Stimulated activated CD8-positive, alpha-beta memory T cell treated with anti-CD3 and anti-CD28 coated beads, Interleukin-15, amount 100 ng/mL, for 48 hours (primary cell): ENCODE measurements around the gene SPPL2C.

Experiments used
- DNase-seq, 2 donors: peaks; one replicate each; pipeline ENCODE4 v3.0.0-alpha.2; 2020; ENCODE audit warnings: low read depth in 2 of 2

The SPPL2C gene

DNA sequence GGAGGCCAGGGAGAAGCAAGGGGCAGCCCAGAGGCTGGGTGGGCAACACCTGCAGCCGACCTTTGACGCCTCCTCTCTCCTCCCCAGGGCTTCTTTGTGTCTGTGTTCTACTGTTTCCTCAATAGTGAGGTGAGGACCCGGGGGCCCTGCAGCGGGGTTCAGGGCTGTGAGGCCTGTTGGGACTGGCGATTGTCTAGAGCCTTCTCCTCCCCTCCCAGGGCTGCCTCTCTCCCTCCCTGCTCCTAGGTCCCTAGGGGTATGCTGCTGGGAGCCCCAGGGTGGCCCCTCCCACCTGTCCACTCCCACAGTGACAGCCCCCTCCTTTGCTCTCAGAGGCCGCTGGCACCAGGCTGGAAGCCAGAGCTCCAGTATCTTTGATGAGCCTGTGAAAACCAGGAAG, 10.8 kb upstream of the SPPL2C start:
- DNase-seq: no peak

DNA sequence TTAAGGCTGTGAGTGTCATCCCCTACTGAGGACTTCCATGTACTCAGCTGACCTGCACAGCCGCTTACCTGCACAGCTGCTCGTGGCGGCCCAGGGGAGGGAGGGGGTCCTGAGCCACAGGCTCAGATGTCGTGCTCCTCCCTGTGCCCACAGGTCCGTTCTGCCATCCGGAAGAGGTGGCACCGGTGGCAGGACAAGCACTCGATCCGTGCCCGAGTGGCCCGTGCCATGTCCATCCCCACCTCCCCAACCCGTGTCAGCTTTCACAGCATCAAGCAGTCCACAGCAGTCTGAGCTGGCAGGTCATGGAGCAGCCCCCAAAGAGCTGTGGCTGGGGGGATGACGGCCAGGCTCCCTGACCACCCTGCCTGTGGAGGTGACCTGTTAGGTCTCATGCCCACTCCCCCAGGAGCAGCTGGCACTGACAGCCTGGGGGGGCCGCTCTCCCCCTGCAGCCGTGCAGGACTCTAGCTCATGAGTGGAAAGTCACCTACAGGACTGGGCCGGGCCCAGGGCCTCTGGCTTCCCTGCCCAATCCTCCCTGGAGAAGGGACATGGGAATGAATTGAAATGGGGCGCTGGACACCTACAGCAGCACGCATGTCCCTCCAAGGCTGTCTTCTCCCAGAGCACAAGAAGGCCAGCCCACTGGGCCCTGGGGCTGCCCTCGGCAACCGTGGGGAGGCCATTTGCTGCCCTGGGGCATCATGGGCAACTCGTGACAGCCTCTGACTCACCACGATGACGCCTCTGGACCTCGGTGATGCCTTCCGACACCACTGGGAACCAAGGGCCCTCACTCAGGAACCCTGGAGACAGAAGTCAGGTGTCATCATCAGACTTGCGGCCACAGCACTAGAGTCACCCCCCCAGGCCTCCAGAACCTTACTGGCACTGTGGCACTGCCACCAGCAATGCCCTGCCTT, 9.9 kb upstream of the SPPL2C start:
- DNase-seq: no peak

DNA sequence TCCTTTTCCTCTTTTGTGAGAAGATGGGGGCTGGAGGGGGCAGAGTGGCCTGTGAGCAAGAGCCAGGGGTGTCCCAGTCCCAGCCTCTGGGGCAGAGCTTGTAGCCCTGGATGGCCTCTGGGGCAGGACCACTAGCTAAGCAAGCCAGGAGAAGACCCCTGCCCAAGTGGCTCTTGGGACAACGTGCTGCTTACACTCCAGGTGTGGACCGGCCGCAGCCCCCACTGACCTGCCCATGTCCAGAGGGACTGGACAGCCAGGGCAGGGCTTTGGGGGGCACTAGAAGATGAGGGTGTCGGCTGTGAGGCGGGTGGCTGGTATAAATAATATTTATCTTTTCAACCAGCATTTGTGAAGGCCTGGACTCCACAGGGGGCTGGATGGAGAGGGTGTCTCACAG, 9.2 kb upstream of the SPPL2C start:
- DNase-seq: no peak

DNA sequence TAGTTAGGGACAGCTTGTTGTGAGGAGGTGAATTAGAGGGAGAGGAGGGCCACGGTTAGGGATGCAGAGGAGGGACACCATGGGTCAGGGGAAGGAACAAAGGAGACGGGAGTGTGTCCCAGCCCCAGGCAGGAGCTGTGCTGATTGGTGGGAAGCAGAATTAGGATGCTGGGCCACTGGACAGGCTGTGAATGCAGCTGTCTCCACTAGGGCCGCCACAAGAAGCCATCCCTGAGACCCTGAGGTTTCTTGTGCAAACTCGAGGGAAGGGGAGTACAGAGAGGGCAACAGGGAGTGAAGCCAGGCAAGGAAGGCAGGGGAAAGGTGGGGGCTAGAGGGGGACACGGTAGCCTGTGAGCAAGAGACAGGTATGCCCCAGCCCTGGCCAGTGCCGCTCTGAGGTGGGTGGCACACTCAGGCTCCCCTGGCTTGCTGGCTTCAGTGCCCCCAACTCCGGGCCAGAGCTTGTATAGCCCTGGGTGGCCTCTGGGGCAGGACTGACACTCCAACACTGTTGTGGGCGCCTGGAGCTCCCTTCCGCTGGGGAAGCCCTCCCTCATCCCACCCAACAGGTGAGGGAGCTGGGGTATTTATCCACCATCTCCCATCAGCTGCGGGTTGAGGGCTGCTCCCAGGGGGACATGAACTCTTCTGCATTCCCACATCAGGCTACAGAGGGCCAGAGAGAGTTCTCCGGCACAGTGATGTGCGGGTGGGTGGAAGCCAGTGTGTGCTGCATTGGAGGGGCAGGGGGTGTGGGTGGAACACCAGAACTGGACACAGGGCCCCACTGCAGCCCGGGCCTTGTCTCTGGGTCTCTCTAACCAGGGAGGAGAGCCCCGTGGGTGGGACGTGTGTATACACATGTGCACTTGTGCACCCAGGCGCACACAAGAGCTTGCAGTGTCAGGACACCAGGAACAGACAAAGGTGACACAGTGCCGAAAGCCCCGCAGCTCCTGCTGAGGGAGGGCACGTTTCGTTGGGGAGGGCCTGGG, 8.3 kb upstream of the SPPL2C start:
- no peak for DNase-seq

DNA sequence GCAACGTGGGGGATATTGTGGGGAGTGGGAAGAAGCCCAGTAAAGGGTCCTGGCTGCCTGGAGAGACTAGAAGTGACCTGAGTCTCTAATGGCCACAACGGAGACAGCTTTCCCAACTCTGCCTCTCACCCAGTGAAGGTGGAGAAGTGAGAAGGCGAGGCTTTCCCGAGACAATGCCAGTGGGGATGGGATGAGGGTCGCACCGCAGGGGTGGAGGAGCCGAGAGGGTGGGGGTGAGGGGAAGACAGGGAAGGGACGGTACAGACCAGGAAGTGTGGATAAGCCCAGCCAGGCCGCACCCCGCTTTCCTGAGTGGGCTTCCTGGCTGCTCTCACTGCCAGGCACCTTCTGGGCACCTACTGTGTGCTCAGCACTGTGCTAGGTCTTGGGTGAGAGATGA, 7.5 kb upstream of the SPPL2C start:
- DNase-seq: no peak

DNA sequence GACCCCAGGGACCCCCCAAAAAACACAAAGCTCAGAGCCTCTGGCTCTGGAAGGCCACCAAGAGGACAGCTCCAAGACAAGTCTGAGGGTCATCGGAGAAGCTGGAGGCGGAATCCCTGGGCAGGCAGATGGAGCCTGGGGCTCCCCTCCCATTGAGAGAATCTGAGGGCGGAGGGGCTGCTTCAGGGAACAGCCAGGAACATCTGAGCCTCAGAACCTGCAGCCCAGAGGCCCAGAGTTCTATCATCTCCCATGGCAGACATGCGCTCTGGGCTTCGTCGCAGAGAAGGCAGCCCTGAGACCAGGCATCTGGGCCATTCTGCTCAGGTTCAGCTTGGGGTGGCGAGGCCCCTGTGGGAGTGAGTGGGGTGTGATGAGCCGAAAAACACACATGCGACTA, 7.1 kb upstream of the SPPL2C start:
- no peak for DNase-seq

DNA sequence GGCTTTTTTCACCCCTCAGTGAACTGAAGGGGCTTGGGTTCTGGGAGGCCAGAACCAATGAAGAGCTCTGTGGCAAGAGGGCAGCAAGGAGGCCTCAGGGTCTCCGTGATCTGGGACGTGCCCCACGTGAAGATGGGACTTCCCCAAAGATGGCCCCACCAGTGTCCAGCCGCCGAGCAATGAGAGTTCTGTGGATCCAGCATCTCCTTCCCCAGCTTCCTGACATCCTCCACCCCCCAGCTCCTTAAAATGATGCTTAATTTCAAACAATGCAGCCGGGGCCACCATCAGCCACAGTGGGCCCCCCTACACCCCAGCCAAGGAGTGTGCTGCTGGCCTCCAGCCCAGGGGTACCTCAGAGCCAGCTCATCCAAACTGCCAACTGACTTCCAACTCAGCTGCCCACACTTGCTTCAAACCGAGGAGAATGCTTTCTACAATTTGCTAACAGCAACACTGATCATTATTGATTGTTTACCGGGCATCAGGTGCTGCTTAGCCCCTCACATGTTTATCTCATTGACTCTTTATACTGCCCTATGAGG, 5.9 kb upstream of the SPPL2C start:
- DNase-seq: no peak

DNA sequence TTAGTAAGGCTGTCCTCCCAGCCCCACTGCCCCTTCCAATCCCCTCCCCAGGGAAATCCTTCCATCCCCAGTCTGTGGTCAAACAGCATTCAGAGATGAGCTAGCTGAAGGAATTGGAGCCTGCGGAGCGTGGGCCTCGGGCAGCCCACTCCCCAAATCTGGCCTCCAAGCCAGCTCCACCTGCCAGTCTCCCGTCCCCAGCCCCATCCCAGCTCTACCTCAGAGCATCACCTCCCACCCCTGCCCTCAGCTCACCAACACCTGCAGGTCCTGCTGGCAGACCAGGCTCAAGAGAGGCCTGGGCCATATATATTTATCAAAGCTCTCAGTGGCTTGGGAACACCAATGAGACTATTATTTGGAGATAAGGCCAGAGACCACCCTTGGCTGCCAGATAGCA, 5.2 kb upstream of the SPPL2C start:
- DNase-seq: no peak

DNA sequence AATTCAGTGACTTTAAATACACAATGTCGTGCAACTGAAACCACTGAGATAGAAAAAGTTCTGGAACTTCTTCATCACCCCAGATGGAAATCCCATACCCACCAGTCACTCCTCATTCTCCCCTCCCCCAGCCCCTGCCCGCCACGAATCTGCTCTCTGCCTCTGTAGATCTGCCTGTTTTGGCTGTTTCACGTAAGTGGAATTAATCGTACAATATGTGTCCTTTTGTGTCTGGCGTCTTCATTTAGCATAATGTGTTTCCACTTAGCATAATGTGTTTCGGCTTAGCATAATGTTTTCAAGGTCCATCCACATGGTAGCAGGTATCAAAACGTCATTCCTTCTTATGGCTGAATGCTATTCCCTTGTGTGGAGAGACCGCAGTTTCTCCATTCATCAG, 3.5 kb upstream of the SPPL2C start:
- DNase-seq: no peak

DNA sequence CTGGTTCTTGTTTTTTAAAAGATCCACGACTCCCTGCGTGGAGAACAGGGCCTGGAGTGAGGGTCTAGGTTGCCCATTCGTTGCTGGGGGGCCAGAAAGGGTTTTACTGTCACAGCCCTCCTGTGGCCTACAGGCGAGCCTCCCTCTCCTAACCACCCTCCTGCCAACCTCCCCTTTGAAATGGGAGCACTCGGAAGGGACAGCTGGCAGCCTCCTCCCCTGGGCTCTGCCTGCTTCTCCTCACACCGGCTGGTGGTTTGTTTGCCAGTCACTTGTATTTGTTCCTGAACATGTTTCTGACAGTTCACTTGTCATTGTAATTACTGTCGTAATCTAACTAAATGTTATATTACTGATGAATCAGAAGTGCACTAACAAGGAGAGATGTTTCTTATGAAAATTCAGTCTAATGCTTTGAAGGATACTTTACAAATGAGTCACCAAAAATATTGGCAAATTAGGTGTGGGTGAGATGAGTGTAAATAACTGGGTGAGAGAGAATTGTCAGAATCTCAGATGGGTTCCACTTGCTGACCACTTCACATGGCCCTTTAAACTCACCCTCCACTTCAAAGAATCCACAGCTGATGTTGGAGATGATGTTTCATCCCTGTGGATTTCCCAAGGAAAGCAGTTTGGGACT, 2.7 kb upstream of the SPPL2C start:
- no peak for DNase-seq

DNA sequence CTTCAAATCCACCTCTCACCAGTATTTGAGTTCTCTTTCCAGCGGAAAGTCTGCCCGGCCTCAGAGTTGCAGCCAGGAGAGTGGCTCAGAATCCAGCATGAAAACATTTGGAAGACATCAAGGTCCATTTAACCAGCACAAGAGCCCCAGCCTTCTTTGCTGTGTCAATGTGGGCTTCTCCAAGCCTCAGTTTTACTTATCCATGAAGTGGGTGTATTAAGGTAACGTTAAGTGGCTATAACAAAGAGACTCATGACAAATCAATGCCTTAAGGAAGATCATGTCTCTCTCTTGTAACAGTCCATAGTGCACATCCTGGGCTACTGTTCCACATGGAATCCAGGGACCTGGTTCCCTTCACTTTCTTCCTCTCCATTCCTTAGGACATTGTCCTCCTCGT, 959 bp upstream of the SPPL2C start:
- DNase-seq: no peak

DNA sequence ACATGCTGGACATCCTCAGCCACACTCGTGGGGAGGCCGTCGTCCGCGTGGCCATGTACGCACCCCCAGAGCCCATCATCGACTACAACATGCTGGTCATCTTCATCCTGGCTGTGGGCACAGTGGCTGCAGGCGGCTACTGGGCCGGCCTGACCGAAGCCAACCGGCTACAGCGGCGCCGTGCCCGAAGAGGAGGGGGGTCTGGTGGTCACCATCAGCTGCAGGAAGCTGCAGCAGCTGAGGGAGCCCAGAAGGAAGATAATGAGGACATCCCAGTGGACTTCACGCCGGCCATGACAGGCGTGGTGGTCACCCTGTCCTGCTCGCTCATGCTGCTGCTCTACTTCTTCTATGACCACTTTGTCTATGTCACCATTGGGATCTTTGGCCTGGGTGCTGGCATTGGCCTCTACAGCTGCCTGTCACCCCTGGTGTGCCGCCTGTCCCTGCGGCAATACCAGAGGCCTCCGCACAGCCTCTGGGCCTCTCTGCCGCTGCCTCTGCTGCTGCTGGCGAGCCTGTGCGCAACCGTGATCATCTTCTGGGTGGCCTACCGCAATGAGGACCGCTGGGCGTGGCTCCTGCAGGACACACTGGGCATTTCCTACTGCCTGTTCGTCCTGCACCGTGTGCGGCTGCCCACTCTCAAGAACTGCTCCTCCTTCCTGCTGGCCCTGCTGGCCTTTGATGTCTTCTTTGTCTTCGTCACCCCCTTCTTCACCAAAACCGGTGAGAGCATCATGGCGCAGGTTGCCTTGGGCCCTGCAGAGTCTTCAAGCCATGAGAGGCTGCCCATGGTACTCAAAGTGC, 900 bp downstream of the SPPL2C start:
- no peak for DNase-seq

DNA sequence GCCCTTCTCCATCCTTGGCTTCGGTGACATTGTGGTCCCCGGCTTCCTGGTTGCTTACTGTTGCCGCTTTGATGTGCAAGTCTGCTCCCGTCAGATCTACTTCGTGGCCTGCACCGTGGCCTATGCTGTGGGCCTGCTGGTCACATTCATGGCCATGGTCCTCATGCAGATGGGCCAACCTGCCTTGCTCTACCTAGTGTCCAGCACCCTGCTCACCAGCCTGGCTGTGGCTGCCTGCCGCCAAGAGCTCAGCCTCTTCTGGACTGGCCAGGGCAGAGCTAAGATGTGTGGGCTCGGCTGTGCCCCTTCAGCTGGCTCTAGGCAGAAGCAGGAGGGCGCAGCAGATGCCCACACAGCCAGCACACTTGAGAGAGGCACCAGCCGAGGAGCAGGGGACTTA, 1.5 kb downstream of the SPPL2C start:
- DNase-seq: no peak

DNA sequence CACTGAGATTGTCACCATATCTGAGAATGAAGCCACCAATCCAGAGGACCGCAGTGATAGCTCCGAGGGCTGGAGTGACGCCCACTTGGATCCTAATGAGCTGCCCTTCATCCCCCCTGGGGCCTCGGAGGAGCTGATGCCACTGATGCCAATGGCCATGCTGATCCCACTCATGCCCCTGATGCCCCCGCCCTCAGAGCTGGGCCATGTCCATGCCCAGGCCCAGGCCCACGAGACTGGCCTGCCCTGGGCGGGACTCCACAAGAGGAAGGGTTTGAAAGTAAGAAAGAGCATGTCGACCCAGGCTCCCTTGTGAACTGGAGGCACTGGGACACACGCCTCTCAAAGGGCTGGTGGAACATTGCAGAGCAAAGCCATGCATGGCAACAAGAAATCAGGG, 2.0 kb downstream of the SPPL2C start:
- DNase-seq: no peak

DNA sequence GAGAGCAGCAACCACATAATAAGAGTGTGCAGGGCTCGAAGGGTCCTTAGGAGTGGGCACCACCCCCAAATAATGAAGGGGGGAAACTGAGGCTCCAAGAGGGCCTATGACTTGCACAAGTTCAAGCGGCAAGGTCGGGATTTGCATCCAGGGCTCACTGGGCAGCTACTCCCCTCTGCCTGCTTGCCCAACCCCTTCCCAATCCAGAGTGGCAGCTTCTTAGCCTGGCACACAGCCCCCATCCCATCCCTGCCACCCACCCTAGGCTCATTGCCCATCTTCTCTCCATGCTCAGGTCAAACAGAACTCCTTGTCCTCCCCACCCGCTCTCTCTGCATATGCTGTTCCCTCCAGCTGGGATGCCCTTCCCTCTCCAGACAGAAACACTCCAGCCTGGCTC, 2.4 kb downstream of the SPPL2C start:
- no peak for DNase-seq

DNA sequence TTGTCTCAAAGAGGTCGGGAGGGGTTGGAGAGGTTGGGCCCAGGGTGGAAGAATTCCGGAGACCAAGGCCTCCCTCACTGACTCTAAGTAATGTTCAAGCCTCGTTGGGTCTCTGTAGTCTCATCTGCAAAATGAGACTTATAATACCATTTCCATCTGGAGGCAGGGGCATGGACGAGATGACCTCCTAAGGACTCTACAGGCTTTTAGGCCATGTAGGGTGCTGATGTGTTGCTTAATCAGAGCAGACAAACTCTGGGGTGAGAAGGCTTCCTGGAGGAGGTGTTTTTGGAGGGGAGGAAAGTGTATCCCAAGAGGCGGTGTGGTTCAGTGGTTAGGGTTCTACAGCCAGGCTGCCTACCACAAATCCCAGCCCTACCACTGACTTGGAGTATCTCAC, 3.1 kb downstream of the SPPL2C start:
- no peak for DNase-seq

DNA sequence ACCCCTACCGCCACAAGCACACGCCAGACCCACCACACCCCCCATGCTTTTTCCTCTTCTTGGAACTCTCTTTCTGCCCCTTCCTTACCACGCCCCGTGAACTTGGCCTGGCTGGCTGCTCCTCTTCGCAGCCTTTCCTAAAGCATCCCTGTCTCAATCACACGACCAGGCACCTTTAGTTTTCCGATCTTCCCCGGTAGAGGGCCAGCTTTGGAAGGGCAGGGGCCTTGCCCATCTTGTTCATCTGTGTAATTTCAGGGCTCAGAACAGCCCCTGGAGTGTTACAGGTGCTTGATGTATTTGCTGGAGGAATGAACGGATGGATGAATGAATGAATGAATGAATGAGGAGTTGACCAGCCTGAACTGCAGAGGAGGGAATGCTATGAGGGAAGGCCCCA, 3.7 kb downstream of the SPPL2C start:
- no peak for DNase-seq

DNA sequence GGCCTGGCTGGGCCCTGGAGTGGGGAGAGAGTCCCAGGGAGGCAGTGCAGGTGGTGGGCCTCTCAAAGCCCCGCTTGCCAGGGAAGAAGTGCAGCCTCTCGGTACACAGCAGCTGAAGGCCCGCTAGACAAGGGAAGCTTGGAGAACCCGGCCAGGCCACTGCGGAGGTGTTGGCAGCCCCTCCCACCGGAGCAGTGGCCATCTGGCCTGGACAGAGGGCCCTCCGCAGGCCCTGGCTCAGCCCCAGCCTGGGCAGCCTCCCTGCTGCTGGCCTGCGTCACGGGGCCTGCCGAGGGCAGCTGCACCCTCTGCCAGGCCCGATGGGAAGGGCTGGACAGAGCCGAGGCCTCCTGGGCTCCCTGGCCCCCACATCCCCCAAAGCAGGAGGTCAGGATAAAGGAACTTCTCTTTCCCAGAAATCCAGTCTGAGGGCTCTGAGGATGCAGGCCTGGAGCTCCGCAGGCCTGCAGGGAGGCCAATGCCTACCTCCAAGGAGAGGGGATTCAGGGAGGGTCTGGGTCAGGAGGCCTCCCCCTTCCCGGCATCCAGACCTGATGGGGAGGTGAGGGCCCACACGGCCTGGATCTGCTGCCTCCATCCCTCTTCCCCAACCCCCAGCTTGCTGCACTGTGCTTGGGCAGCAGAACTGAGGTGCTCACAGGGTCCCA, 4.3 kb downstream of the SPPL2C start:
- DNase-seq: no peak

DNA sequence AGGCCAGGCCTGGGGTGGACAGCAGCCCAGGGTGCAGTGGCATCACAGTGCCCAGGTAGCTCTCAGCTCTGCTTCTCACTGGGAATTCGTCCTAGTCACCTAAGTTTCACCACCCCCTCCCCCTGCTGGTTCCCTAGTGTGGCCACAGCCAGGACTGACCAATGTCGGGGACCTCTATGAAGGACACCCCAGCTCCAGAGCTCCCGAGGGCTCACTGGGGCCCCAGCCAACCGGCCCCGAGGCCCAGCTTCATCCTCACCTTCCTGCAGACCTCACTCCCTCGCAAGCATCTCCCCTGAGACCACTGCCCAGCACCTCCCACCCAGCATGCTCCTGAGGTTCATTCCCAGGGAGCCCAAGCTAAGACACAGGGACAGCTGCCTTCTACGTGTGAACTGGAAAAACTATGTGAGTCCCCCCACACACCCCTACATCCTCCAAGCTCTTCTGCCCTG, 4.9 kb downstream of the SPPL2C start:
- no peak for DNase-seq

DNA sequence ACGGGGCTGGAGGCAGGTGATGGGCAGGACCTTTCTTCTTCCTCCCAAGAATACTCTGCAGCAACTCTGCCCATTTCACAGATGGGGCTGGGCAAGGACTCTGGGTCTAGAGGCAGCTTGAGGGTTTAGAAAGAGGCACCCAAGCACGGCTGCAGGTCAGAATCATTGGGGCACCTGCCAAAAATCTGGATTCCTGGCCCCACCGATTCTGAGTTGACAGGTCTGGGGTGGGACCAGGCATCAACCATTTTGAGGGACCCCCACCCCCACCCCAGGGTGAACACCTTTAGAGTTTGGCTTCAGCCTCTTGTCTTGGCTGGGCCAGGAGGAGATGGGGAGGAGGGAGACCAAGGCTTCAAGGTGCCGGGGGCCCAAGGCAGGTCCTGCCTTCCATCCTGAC, 5.3 kb downstream of the SPPL2C start:
- DNase-seq: no peak
